PC-3 (cell line): ENCODE data around the gene WDR45B. TPM values are rescaled to one million over a fixed set of nuclear protein-coding genes. Genes with fewer than 3 reads are reported as not detected.

Source experiments
- ATAC-seq: fragments of 200-7000 bp; cut with Tn5 transposase; 2 replicates; pipeline ENCODE4 v1.9.1; 2020; ENCODE audit warnings: mild to moderate bottlenecking, moderate library complexity
- BruUV-seq: library from RNA; stranded (reverse); fragments of 400-500 nt; replicated peaks from 2 replicates; lab custom pipeline; 2021; lab: Mats Ljungman, UMichigan
- CTCF ChIA-PET: fragments of 300-600 bp; sonication (Branson Sonifier 250); formaldehyde crosslinking; loops from one replicate; lab custom pipeline; 2022; ENCODE audit warnings: antibody characterized with exemption; lab: Charles Lee
- POLR2A ChIA-PET: fragments of 300-600 bp; sonication (Branson Sonifier 250); formaldehyde crosslinking; loops from one replicate; lab custom pipeline; 2022; ENCODE audit warnings: antibody characterized with exemption; ENCODE audit not compliant: unreplicated experiment; lab: Charles Lee
- DNase-seq: peaks from one replicate; pipeline ENCODE4 v3.0.0-alpha.2; 2015
- H2AFZ ChIP-seq: fragments of 300-600 bp; sonication (generic); 2 replicates; pipeline ENCODE4 v1.6.0; 2016; ENCODE audit warnings: antibody characterized with exemption, low read length
- H3F3A ChIP-seq: fragments of 300-600 bp; sonication (generic); one replicate; pipeline ENCODE4 v1.6.0; 2017; ENCODE audit warnings: antibody characterized with exemption, low read length, control low read depth, mild to moderate bottlenecking; ENCODE audit not compliant: unreplicated experiment
- H3K27ac ChIP-seq: fragments of 300-600 bp; sonication (generic); 2 replicates; pipeline ENCODE4 v1.5.1; 2016; ENCODE audit warnings: mild to moderate bottlenecking, low read length
- H3K27me3 ChIP-seq: fragments of 300-600 bp; sonication (generic); 2 replicates; pipeline ENCODE4 v1.6.1; 2016; ENCODE audit warnings: low read length, mixed read lengths
- H3K36me3 ChIP-seq: fragments of 300-600 bp; sonication (generic); 2 replicates; pipeline ENCODE4 v1.6.1; 2016; ENCODE audit warnings: low read depth, mixed run types, low read length, mixed read lengths
- H3K4me1 ChIP-seq: fragments of 300-600 bp; sonication (generic); 2 replicates; pipeline ENCODE4 v1.5.1; 2016; ENCODE audit warnings: low read length; ENCODE audit not compliant: insufficient read depth
- H3K4me2 ChIP-seq: fragments of 300-600 bp; sonication (generic); 2 replicates; pipeline ENCODE4 v1.6.0; 2016; ENCODE audit warnings: low read length
- H3K4me3 ChIP-seq: fragments of 300-600 bp; sonication (generic); 2 replicates; pipeline ENCODE4 v1.5.1; 2016; ENCODE audit warnings: mild to moderate bottlenecking, low read length, mixed read lengths
- H3K79me2 ChIP-seq: fragments of 300-600 bp; sonication (generic); 2 replicates; pipeline ENCODE4 v1.6.1; 2017; ENCODE audit warnings: low read length, mixed read lengths
- H3K9ac ChIP-seq: fragments of 300-600 bp; sonication (generic); 2 replicates; pipeline ENCODE4 v1.6.0; 2016; ENCODE audit warnings: mild to moderate bottlenecking, low read length
- H3K9me2 ChIP-seq: fragments of 300-600 bp; sonication (generic); replicated peaks from 2 replicates; pipeline ENCODE4 v1.6.1; 2016; ENCODE audit warnings: mixed run types, low read length, mixed read lengths
- H3K9me3 ChIP-seq: fragments of 300-600 bp; sonication (generic); 2 replicates; pipeline ENCODE4 v1.6.1; 2016; ENCODE audit warnings: low read length, mixed read lengths
- H4K20me1 ChIP-seq: fragments of 300-600 bp; sonication (generic); 2 replicates; pipeline ENCODE4 v1.6.1; 2016; ENCODE audit warnings: low read length, mixed read lengths
- EZH2 ChIP-seq: fragments of 300-600 bp; sonication (generic); IDR thresholded peaks from one replicate; pipeline ENCODE4 v1.6.1; 2017; ENCODE audit warnings: antibody characterized with exemption, mild to moderate bottlenecking, low read length; ENCODE audit not compliant: unreplicated experiment
- EZH2phosphoT487 ChIP-seq: fragments of 300-600 bp; sonication (generic); IDR thresholded peaks from 2 replicates; pipeline ENCODE4 v1.6.1; 2018; ENCODE audit warnings: mild to moderate bottlenecking, antibody characterized with exemption, low read length, borderline replicate concordance
- intact Hi-C: fragments of 100-400 bp; cut with micrococcal nuclease; formaldehyde crosslinking; loops from 2 replicates; pipeline ENCODE4 v1.9.0; 2023
- total RNA-seq: library from RNA; depleted of rRNA; stranded (reverse); fragments of >200 nt; gene quantifications from 2 replicates; pipeline ENCODE4 v1.2.3, GENCODE V29; 2014
- TF ChIP-seq, protein P1 (sequence below): fragments of 300-600 bp; sonication (generic); conservative IDR thresholded peaks from 2 replicates; pipeline ENCODE4 v1.5.1; 2017; ENCODE audit warnings: antibody characterized with exemption, low read depth, mild to moderate bottlenecking, low read length

WDR45B gene
- total RNA-seq, 1 experiment from 2014 or later = 110 TPM

DNA sequence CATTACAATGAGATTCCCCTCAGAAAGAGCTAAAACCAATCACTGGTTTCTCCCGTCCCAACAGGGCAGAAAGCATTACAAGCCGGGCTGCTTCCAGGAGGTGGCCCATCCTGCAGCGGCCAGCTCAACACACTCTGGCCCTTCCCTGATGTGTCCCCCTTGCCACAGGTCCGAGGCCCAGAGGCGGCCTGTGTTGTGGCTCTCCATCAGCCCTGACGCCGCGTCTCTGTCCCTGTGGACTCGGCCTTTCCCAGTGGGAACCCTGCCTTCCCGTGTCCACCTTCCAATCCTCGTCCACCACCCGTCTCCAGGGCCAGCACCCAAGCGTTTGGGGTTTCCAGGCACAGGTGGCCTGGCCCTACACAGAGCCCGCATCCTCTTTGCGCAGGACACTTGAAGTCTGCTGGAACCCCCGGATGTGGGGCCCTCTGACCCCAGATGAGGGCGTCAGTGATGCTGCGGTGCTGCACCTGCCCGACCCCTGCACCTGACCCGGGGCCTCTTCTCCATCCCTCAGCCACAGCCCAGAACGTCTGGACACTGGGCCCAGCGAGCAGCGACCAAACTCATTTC lies 29.2 kb upstream of the WDR45B start:
- Histone ChIP-seq H3K9me3 (0 out of 2 replicates have a peak, but pooled peaks cover 2% of the 10 kb centered on the region), H3K4me2 (no peak overlapping the region), H3K9me2 (no peaks in the 10 kb centered on the region), H3K4me1 (no peaks in the 10 kb centered on the region), H4K20me1 (no peaks in the 10 kb centered on the region), H2AFZ (no peak overlapping the region), H3K4me3 (no peak overlapping the region), H3K27ac (no peak overlapping the region), H3K9ac (no peak overlapping the region), H3F3A (no peaks in the 10 kb centered on the region), H3K27me3 (no peaks in the 10 kb centered on the region), H3K79me2 (no peaks in the 10 kb centered on the region), H3K36me3 (peaks cover 5% of the 10 kb centered on the region; the same call in 1 of the 2 replicates)
- TF ChIP-seq EZH2 (no peak), EZH2phosphoT487 (no peak)
- TF ChIP-seq, protein P1, sequence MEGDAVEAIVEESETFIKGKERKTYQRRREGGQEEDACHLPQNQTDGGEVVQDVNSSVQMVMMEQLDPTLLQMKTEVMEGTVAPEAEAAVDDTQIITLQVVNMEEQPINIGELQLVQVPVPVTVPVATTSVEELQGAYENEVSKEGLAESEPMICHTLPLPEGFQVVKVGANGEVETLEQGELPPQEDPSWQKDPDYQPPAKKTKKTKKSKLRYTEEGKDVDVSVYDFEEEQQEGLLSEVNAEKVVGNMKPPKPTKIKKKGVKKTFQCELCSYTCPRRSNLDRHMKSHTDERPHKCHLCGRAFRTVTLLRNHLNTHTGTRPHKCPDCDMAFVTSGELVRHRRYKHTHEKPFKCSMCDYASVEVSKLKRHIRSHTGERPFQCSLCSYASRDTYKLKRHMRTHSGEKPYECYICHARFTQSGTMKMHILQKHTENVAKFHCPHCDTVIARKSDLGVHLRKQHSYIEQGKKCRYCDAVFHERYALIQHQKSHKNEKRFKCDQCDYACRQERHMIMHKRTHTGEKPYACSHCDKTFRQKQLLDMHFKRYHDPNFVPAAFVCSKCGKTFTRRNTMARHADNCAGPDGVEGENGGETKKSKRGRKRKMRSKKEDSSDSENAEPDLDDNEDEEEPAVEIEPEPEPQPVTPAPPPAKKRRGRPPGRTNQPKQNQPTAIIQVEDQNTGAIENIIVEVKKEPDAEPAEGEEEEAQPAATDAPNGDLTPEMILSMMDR = no peak
- no TSS peak for BruUV-seq
- ATAC-seq (no peak), DNase-seq (no peak)
- CTCF ChIA-PET = no interaction called here
- intact Hi-C loops = no loop called here
- POLR2A ChIA-PET = no interaction called here

DNA sequence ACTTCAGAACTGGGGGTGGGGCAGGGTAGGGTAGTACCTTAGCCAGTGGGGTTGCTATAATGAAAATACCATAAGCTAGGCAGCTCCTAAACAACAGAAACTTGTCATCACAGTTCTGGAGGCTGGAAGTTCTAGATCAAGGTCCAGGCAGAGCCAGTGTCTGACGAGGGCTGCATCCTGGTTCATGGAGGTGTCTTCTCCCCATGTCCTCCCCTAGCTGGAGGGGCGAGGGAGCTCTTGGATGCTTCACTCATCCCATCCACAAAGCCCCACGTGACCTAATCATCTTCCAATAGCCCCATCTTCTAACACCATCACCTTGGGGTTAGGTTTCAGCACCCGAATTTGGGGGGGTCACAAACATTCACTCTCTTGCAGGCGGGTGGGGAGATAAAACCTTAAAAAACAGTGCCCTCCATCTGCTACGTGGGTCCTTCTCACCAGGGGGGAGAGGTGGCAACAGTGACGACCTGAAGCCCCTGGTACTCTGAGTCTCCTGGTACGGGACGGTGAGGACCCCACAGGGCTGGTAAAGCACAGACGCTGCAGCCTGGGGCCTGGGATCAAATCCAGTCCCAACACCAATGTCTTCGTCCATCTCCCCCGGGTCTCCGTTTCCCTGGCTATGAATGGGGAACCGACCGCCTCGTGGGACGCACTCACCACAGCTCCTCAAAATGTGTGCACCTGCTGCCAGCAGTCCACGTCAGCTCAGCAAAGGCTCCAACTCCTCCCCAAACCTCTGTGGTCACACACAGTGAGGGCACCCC lies 27.4 kb upstream of the WDR45B start:
- H2AFZ ChIP-seq = no peak overlapping the region
- H3K4me3 ChIP-seq = no peak overlapping the region
- DNase-seq (no peak), ATAC-seq (no peak)
- no peak overlapping the region for H3K4me2 ChIP-seq
- no TSS peak for BruUV-seq
- no peaks in the 10 kb centered on the region for H3K9me3 ChIP-seq
- ChIA-PET POLR2A (no interaction called here), CTCF (no interaction called here)
- H3K9me2 ChIP-seq = no peaks in the 10 kb centered on the region
- H4K20me1 ChIP-seq = no peaks in the 10 kb centered on the region
- H3K36me3 ChIP-seq = no peaks in the 10 kb centered on the region
- H3K79me2 ChIP-seq = no peaks in the 10 kb centered on the region
- H3F3A ChIP-seq = no peaks in the 10 kb centered on the region
- TF ChIP-seq, protein P1 = no peak
- TF ChIP-seq EZH2phosphoT487 (no peak), EZH2 (no peak)
- intact Hi-C loops = no loop called here
- H3K27ac ChIP-seq = no peak overlapping the region
- no peaks in the 10 kb centered on the region for H3K4me1 ChIP-seq
- H3K27me3 ChIP-seq = no peaks in the 10 kb centered on the region
- H3K9ac ChIP-seq = no peak overlapping the region

DNA sequence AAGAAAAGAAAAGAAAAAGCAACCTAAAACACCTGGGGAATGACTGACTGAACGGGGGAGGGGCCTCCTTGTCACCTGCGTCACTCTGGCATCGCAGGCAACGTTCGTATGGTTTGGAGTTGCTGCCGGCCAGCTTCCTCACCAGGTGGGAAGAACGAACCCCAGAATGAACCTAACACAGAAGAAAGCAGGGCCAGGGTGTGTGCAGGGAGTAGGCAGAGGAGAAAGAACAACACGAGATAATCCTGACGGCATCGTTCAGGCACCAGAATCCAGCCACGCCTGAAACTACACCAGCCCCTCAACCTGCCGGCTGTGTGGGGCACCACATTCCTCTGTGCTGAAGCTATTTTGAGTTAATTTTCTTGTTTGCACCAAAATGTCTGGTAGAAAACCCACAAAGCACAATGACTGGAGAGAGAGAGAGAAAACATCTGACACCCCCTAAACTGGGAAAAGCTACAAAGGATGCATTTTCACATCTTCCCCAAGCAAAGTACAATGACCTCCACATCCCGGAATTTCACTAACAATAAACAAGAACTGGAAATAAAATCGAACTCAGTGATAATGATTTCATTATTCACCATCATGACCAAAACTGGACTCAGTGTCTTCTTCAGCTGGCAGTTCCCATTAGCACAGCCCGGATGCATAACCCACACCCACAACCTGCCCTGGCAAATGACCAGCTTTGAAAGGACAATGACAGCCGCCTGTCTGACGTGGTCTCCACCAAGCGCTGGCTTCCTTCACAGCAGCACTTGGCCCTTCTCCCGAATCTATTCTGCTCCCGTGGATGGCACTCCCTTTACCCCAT lies 26.6 kb upstream of the WDR45B start:
- no TSS peak for BruUV-seq
- intact Hi-C loops = no loop called here
- POLR2A ChIA-PET = no interaction called here
- H3K27me3 ChIP-seq = no peaks in the 10 kb centered on the region
- no peak overlapping the region for H3K4me3 ChIP-seq
- CTCF ChIA-PET = no interaction called here
- H3F3A ChIP-seq = no peaks in the 10 kb centered on the region
- no peaks in the 10 kb centered on the region for H3K36me3 ChIP-seq
- no peaks in the 10 kb centered on the region for H3K9me2 ChIP-seq
- H3K9ac ChIP-seq = no peak overlapping the region
- no peak overlapping the region for H3K27ac ChIP-seq
- TF ChIP-seq EZH2phosphoT487 = no peak
- TF ChIP-seq, protein P1 = no peak
- no peak for TF ChIP-seq EZH2
- DNase-seq (no peak), ATAC-seq (no peak)
- H3K79me2 ChIP-seq = no peaks in the 10 kb centered on the region
- no peaks in the 10 kb centered on the region for H3K4me1 ChIP-seq
- H4K20me1 ChIP-seq = no peaks in the 10 kb centered on the region
- no peak overlapping the region for H2AFZ ChIP-seq
- no peak overlapping the region for H3K4me2 ChIP-seq
- no peaks in the 10 kb centered on the region for H3K9me3 ChIP-seq
